Measurements from ENCODE around the gene GGT6.

GGT6 gene

GRCh38 chr17:4514779-4515178, 45.6 kb downstream of the GGT6 start:
- H3K27ac ChIP-seq (replicated peaks), result no peak overlapping the region
- TF ChIP-seq POLR2AphosphoS5 (IDR thresholded peaks at IDR 0.05; ENCODE audit: low read depth), result no peak
- TF ChIP-seq CTCF (IDR thresholded peaks at IDR 0.05; ENCODE audit: insufficient read depth, low read length), result no peak
- no peak for TF ChIP-seq SPI1 (IDR thresholded peaks at IDR 0.05; ENCODE audit: borderline replicate concordance, low read depth)
- TF ChIP-seq GABPA (IDR thresholded peaks at IDR 0.05; ENCODE audit: low read depth), result no peak
- no peak for TF ChIP-seq REST (IDR thresholded peaks at IDR 0.05; ENCODE audit: insufficient replicate concordance, low read depth)
- no peak for DNase-seq (ENCODE audit: low read depth in 1 of 2, low spot score in 1 of 2)
- no peaks in the 10 kb centered on the region for H3K27me3 ChIP-seq (ENCODE audit: insufficient read depth, poor library complexity, severe bottlenecking)
- H3K4me3 ChIP-seq (replicated peaks; ENCODE audit: insufficient read depth, low read length), result no peak overlapping the region

- Histone ChIP-seq H3K27me3 (ENCODE audit: insufficient read depth, poor library complexity, severe bottlenecking) (no peaks in the 10 kb centered on the region), H3K27ac (replicated peaks) (no peak overlapping the region), H3K4me3 (replicated peaks; ENCODE audit: insufficient read depth, low read length) (no peak overlapping the region)
- TF ChIP-seq GABPA (IDR thresholded peaks at IDR 0.05; ENCODE audit: low read depth) (no peak), SPI1 (IDR thresholded peaks at IDR 0.05; ENCODE audit: borderline replicate concordance, low read depth) (no peak), POLR2AphosphoS5 (IDR thresholded peaks at IDR 0.05; ENCODE audit: low read depth) (no peak), REST (IDR thresholded peaks at IDR 0.05; ENCODE audit: insufficient replicate concordance, low read depth) (no peak), CTCF (IDR thresholded peaks at IDR 0.05; ENCODE audit: insufficient read depth, low read length) (no peak)
- DNase-seq (ENCODE audit: low read depth in 1 of 2, low spot score in 1 of 2), result no peak
Observed at GRCh38 chr17:4514206-4514605, 46.2 kb downstream of the GGT6 start.

GRCh38 chr17:4513113-4514032, 47.0 kb downstream of the GGT6 start:
- TF ChIP-seq GABPA (IDR thresholded peaks at IDR 0.05; ENCODE audit: low read depth), result no peak
- no peak for TF ChIP-seq REST (IDR thresholded peaks at IDR 0.05; ENCODE audit: insufficient replicate concordance, low read depth)
- TF ChIP-seq CTCF (IDR thresholded peaks at IDR 0.05; ENCODE audit: insufficient read depth, low read length), result no peak
- no peak for TF ChIP-seq POLR2AphosphoS5 (IDR thresholded peaks at IDR 0.05; ENCODE audit: low read depth)
- no peak for TF ChIP-seq SPI1 (IDR thresholded peaks at IDR 0.05; ENCODE audit: borderline replicate concordance, low read depth)
- H3K4me3 ChIP-seq (replicated peaks; ENCODE audit: insufficient read depth, low read length), result no peak overlapping the region
- no peaks in the 10 kb centered on the region for H3K27me3 ChIP-seq (ENCODE audit: insufficient read depth, poor library complexity, severe bottlenecking)
- DNase-seq (ENCODE audit: low read depth in 1 of 2, low spot score in 1 of 2), result no peak
- H3K27ac ChIP-seq (replicated peaks), result no peak overlapping the region

Data from HL-60 (cell line).